ENCODE results near the gene PAPSS2. TPM values are rescaled to one million over a fixed set of nuclear protein-coding genes. Genes with fewer than 3 reads are reported as not detected.

The PAPSS2 gene
- total and polyA plus RNA-seq, 2 experiments from 2014 or later: 13.2 to 19.6 TPM

GRCh38 chr10:87723500-87723899 lies 63.8 kb downstream of the PAPSS2 start:
- Mint-ChIP-seq H3K36me3 (ENCODE audit: low read depth) (no peaks in the 10 kb centered on the region), H3K4me1 (no peaks in the 10 kb centered on the region), H3K27me3 (ENCODE audit: insufficient read depth, low read depth, poor library complexity) (peaks cover 4% of the 10 kb centered on the region), H3K4me3 (no peak overlapping the region), H3K9me3 (no peaks in the 10 kb centered on the region), H3K27ac (no peak overlapping the region)
- Histone ChIP-seq H3K27me3 (ENCODE audit: insufficient read depth) (no peaks in the 10 kb centered on the region), H3K79me2 (replicated peaks; ENCODE audit: insufficient read depth) (no peaks in the 10 kb centered on the region), H3K4me1 (ENCODE audit: insufficient read depth) (no peaks in the 10 kb centered on the region), H3K9me2 (ENCODE audit: insufficient read depth) (no peaks in the 10 kb centered on the region), H3K36me3 (ENCODE audit: insufficient read depth) (no peaks in the 10 kb centered on the region), H3F3A (replicated peaks; ENCODE audit: low read depth) (no peaks in the 10 kb centered on the region), H3K4me2 (no peak overlapping the region), H2AFZ (no peak overlapping the region), H4K20me1 (replicated peaks; ENCODE audit: insufficient read depth) (no peaks in the 10 kb centered on the region), H3K4me3 (no peak overlapping the region), H3K27ac (ENCODE audit: low read depth) (no peak overlapping the region)
- ATAC-seq: no peak
- TF ChIP-seq, protein P1, sequence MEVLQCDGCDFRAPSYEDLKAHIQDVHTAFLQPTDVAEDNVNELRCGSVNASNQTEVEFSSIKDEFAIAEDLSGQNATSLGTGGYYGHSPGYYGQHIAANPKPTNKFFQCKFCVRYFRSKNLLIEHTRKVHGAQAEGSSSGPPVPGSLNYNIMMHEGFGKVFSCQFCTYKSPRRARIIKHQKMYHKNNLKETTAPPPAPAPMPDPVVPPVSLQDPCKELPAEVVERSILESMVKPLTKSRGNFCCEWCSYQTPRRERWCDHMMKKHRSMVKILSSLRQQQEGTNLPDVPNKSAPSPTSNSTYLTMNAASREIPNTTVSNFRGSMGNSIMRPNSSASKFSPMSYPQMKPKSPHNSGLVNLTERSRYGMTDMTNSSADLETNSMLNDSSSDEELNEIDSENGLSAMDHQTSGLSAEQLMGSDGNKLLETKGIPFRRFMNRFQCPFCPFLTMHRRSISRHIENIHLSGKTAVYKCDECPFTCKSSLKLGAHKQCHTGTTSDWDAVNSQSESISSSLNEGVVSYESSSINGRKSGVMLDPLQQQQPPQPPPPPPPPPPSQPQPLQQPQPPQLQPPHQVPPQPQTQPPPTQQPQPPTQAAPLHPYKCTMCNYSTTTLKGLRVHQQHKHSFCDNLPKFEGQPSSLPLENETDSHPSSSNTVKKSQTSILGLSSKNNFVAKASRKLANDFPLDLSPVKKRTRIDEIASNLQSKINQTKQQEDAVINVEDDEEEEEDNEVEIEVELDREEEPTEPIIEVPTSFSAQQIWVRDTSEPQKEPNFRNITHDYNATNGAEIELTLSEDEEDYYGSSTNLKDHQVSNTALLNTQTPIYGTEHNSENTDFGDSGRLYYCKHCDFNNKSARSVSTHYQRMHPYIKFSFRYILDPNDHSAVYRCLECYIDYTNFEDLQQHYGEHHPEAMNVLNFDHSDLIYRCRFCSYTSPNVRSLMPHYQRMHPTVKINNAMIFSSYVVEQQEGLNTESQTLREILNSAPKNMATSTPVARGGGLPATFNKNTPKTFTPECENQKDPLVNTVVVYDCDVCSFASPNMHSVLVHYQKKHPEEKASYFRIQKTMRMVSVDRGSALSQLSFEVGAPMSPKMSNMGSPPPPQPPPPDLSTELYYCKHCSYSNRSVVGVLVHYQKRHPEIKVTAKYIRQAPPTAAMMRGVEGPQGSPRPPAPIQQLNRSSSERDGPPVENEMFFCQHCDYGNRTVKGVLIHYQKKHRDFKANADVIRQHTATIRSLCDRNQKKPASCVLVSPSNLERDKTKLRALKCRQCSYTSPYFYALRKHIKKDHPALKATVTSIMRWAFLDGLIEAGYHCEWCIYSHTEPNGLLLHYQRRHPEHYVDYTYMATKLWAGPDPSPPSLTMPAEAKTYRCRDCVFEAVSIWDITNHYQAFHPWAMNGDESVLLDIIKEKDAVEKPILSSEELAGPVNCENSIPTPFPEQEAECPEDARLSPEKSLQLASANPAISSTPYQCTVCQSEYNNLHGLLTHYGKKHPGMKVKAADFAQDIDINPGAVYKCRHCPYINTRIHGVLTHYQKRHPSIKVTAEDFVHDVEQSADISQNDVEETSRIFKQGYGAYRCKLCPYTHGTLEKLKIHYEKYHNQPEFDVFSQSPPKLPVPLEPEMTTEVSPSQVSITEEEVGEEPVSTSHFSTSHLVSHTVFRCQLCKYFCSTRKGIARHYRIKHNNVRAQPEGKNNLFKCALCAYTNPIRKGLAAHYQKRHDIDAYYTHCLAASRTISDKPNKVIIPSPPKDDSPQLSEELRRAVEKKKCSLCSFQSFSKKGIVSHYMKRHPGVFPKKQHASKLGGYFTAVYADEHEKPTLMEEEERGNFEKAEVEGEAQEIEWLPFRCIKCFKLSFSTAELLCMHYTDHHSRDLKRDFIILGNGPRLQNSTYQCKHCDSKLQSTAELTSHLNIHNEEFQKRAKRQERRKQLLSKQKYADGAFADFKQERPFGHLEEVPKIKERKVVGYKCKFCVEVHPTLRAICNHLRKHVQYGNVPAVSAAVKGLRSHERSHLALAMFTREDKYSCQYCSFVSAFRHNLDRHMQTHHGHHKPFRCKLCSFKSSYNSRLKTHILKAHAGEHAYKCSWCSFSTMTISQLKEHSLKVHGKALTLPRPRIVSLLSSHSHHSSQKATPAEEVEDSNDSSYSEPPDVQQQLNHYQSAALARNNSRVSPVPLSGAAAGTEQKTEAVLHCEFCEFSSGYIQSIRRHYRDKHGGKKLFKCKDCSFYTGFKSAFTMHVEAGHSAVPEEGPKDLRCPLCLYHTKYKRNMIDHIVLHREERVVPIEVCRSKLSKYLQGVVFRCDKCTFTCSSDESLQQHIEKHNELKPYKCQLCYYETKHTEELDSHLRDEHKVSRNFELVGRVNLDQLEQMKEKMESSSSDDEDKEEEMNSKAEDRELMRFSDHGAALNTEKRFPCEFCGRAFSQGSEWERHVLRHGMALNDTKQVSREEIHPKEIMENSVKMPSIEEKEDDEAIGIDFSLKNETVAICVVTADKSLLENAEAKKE (CRISPR knock-in tag; IDR thresholded peaks at IDR 0.05): no peak
- TF ChIP-seq NANOG (IDR thresholded peaks at IDR 0.05; ENCODE audit: borderline replicate concordance) (no peak), POLR2AphosphoS5 (IDR thresholded peaks at IDR 0.05; ENCODE audit: low read depth) (no peak), JUNB (IDR thresholded peaks at IDR 0.05; ENCODE audit: unreplicated experiment) (no peak), ZNF331 (CRISPR knock-in tag; IDR thresholded peaks at IDR 0.05; ENCODE audit: low read depth) (no peak), CTCF (conservative IDR thresholded peaks at IDR 0.05; ENCODE audit: low read depth in 2 of 2) (no peak), ETS1 (IDR thresholded peaks at IDR 0.05) (no peak), CREB1 (CRISPR knock-in tag; IDR thresholded peaks at IDR 0.05; ENCODE audit: low read depth) (no peak)
- DNase-seq (ENCODE audit: low spot score): no peak

Data from GM23338 (cell line).